NB4 (cell line): ENCODE results near the gene BID.

Source experiments
- DNase-seq: peaks from one replicate; pipeline ENCODE4 v3.0.0; 2010; ENCODE audit warnings: low read depth
- H3K4me3 ChIP-seq: one replicate; pipeline ENCODE4 v1.5.1; 2011; ENCODE audit warnings: mild to moderate bottlenecking, low read depth, low read length, moderate library complexity
- CTCF ChIP-seq: IDR thresholded peaks from one replicate; pipeline ENCODE4 v1.5.1; 2012; ENCODE audit warnings: low read depth, low read length
- MAX ChIP-seq: IDR thresholded peaks from 2 replicates; pipeline ENCODE4 v1.6.1; 2011; ENCODE audit warnings: low read depth, low read length
- MYC ChIP-seq: IDR thresholded peaks from 2 replicates; pipeline ENCODE4 v1.6.1; 2011; ENCODE audit warnings: low read depth, low read length
- POLR2A ChIP-seq: IDR thresholded peaks from 2 replicates; pipeline ENCODE4 v1.6.1; 2011; ENCODE audit warnings: mild to moderate bottlenecking; ENCODE audit not compliant: insufficient read length; ENCODE audit errors: extremely low read depth

BID gene

GRCh38 chr22:17710023-17710422 lies 64.2 kb downstream of the BID start:
- DNase-seq: no peak
- no peak for TF ChIP-seq MYC
- no peak for TF ChIP-seq POLR2A
- TF ChIP-seq CTCF: no peak
- TF ChIP-seq MAX: no peak
- H3K4me3 ChIP-seq: no peak overlapping the region

GRCh38 chr22:17707526-17707925 lies 66.7 kb downstream of the BID start:
- H3K4me3 ChIP-seq: no peak overlapping the region
- TF ChIP-seq POLR2A (no peak), MAX (no peak), MYC (no peak), CTCF (no peak)
- DNase-seq: no peak

GRCh38 chr22:17706947-17707346 lies 67.3 kb downstream of the BID start:
- TF ChIP-seq CTCF: no peak
- TF ChIP-seq MYC: no peak
- DNase-seq: no peak
- no peak overlapping the region for H3K4me3 ChIP-seq

GRCh38 chr22:17705951-17706900 lies 68.0 kb downstream of the BID start:
- peak overlapping the region; percentile 44 for H3K4me3 ChIP-seq
- TF ChIP-seq MYC: no peak
- no peak for TF ChIP-seq CTCF
- no peak for TF ChIP-seq MAX
- TF ChIP-seq POLR2A: no peak
- DNase-seq: peak; percentile 87

- no peak for DNase-seq
- TF ChIP-seq POLR2A (no peak), MYC (no peak), MAX (no peak), CTCF (no peak)
- H3K4me3 ChIP-seq: no peak overlapping the region
Observed at GRCh38 chr22:17705546-17705945, 68.7 kb downstream of the BID start.

- TF ChIP-seq CTCF (no peak), MYC (no peak), POLR2A (no peak), MAX (no peak)
- DNase-seq: no peak
- H3K4me3 ChIP-seq: no peak overlapping the region
Observed at GRCh38 chr22:17703811-17704210, 70.5 kb downstream of the BID start.
